Hepatocyte (in vitro differentiated cells): ENCODE results near the gene PRDM16. TPM values are rescaled to one million over a fixed set of nuclear protein-coding genes. Genes with fewer than 3 reads are reported as not detected.
A peak's percentile ranks its signal among the peaks of the same experiment; 100 is the strongest.

Experiments
- DNase-seq: peaks from one replicate; pipeline ENCODE4 v3.0.0-alpha.2; 2016; ENCODE audit warnings: low spot score
- H2AFZ ChIP-seq: fragments of 200-600 bp; sonication (generic); 2 replicates; pipeline ENCODE4 v1.6.0; 2016; ENCODE audit warnings: antibody characterized with exemption, mild to moderate bottlenecking
- H3K27ac ChIP-seq: fragments of 200-600 bp; sonication (generic); 2 replicates; pipeline ENCODE4 v1.5.1; 2016; ENCODE audit warnings: mild to moderate bottlenecking
- H3K27me3 ChIP-seq: fragments of 200-600 bp; sonication (generic); 2 replicates; pipeline ENCODE4 v1.6.1; 2016
- H3K36me3 ChIP-seq: fragments of 200-600 bp; sonication (generic); replicated peaks from 2 replicates; pipeline ENCODE4 v1.5.1; 2016; ENCODE audit warnings: low read depth; ENCODE audit not compliant: insufficient read depth
- H3K4me1 ChIP-seq: fragments of 200-600 bp; sonication (generic); 2 replicates; pipeline ENCODE4 v1.5.1; 2016; ENCODE audit warnings: mild to moderate bottlenecking, moderate library complexity; ENCODE audit not compliant: insufficient read depth
- H3K4me2 ChIP-seq: fragments of 200-600 bp; sonication (generic); 2 replicates; pipeline ENCODE4 v1.6.0; 2016
- H3K4me3 ChIP-seq: fragments of 200-600 bp; sonication (generic); 2 replicates; pipeline ENCODE4 v1.5.1; 2016; ENCODE audit warnings: mild to moderate bottlenecking
- H3K79me2 ChIP-seq: fragments of 200-600 bp; sonication (generic); 2 replicates; pipeline ENCODE4 v1.6.0; 2017; ENCODE audit warnings: mild to moderate bottlenecking
- H3K9me2 ChIP-seq: fragments of 200-600 bp; sonication (generic); replicated peaks from 2 replicates; pipeline ENCODE4 v1.6.0; 2017; ENCODE audit warnings: mild to moderate bottlenecking; ENCODE audit not compliant: insufficient read depth
- H3K9me3 ChIP-seq: fragments of 200-600 bp; sonication (generic); 2 replicates; pipeline ENCODE4 v1.5.1; 2016; ENCODE audit warnings: low read depth, mild to moderate bottlenecking
- H4K20me1 ChIP-seq: fragments of 200-600 bp; sonication (generic); 2 replicates; pipeline ENCODE4 v1.6.0; 2016; ENCODE audit warnings: mild to moderate bottlenecking; ENCODE audit not compliant: insufficient read depth, poor library complexity, severe bottlenecking
- CTCF ChIP-seq: fragments of 200-600 bp; sonication (generic); IDR thresholded peaks from 2 replicates; pipeline ENCODE4 v1.5.1; 2016; ENCODE audit warnings: antibody characterized with exemption, mild to moderate bottlenecking; ENCODE audit not compliant: poor library complexity
- EZH2 ChIP-seq: fragments of 200-600 bp; sonication (generic); IDR thresholded peaks from 2 replicates; pipeline ENCODE4 v1.6.1; 2016; ENCODE audit warnings: antibody characterized with exemption, mild to moderate bottlenecking, borderline replicate concordance
- EZH2phosphoT487 ChIP-seq: fragments of 200-600 bp; sonication (generic); IDR thresholded peaks from one replicate; pipeline ENCODE4 v1.6.1; 2018; ENCODE audit warnings: antibody characterized with exemption, mild to moderate bottlenecking, low read depth, moderate library complexity; ENCODE audit not compliant: unreplicated experiment, severe bottlenecking
- WGBS: methylation state at CpG from one replicate; pipeline ENCODE4 v1.1.6; 2016; ENCODE audit warnings: low lambda C conversion rate; ENCODE audit errors: missing lambda C conversion rate; 5-methylcytosine and 5-hydroxymethylcytosine counted together
- polyA plus RNA-seq: library from polyadenylated mRNA; unstranded; fragments of >200 nt; fragmentation: Nextera tagmentation; extraction: Ambion mirVana; gene quantifications from 2 replicates; pipeline ENCODE4 v1.2.1, GENCODE V29; 2016
- total RNA-seq: library from RNA; depleted of rRNA; stranded (reverse); fragments of >200 nt; gene quantifications from 2 replicates; pipeline ENCODE4 v1.2.3, GENCODE V29; 2014

Gene PRDM16
- total and polyA plus RNA-seq, 2 experiments from 2014 or later = 8.1 to 9.9 TPM

- DNase-seq = no peak
- Histone ChIP-seq H4K20me1 (no peaks in the 10 kb centered on the region), H3K9me3 (no peaks in the 10 kb centered on the region), H3K9me2 (no peaks in the 10 kb centered on the region), H3K36me3 (no peaks in the 10 kb centered on the region), H3K27ac (no peak overlapping the region), H3K79me2 (no peaks in the 10 kb centered on the region), H3K4me3 (no peak overlapping the region), H3K27me3 (no peaks in the 10 kb centered on the region), H2AFZ (no peak overlapping the region), H3K4me2 (no peak overlapping the region), H3K4me1 (no peaks in the 10 kb centered on the region)
- 76% methylated on average over 16 of the region's 20 CpGs for WGBS
- TF ChIP-seq EZH2 (no peak), CTCF (no peak), EZH2phosphoT487 (no peak)
Observed at GRCh38 chr1:3481836-3482375, 412.9 kb downstream of the PRDM16 start.

GRCh38 chr1:3482378-3482849, 413.4 kb downstream of the PRDM16 start:
- Histone ChIP-seq H3K27me3 (no peaks in the 10 kb centered on the region), H3K4me2 (no peak overlapping the region), H3K4me3 (no peak overlapping the region), H3K79me2 (no peaks in the 10 kb centered on the region), H3K9me2 (no peaks in the 10 kb centered on the region), H3K27ac (no peak overlapping the region), H3K36me3 (no peaks in the 10 kb centered on the region), H4K20me1 (no peaks in the 10 kb centered on the region), H2AFZ (no peak overlapping the region), H3K4me1 (no peaks in the 10 kb centered on the region), H3K9me3 (no peaks in the 10 kb centered on the region)
- WGBS = 80% methylated on average over 15 of the region's 18 CpGs
- TF ChIP-seq EZH2phosphoT487 = no peak
- no peak for TF ChIP-seq CTCF
- no peak for TF ChIP-seq EZH2
- peak; percentile 66 for DNase-seq

- 87% methylated on average over 9 of the region's 14 CpGs for WGBS
- no peaks in the 10 kb centered on the region for H3K9me2 ChIP-seq
- H2AFZ ChIP-seq = no peak overlapping the region
- H3K27me3 ChIP-seq = no peaks in the 10 kb centered on the region
- H3K36me3 ChIP-seq = no peaks in the 10 kb centered on the region
- H3K4me2 ChIP-seq = no peak overlapping the region
- DNase-seq = no peak
- no peaks in the 10 kb centered on the region for H3K9me3 ChIP-seq
- H3K27ac ChIP-seq = no peak overlapping the region
- no peaks in the 10 kb centered on the region for H3K79me2 ChIP-seq
- no peaks in the 10 kb centered on the region for H4K20me1 ChIP-seq
- TF ChIP-seq EZH2 (no peak), CTCF (no peak)
- no peak overlapping the region for H3K4me3 ChIP-seq
- no peaks in the 10 kb centered on the region for H3K4me1 ChIP-seq
Observed at GRCh38 chr1:3483380-3483779, 414.4 kb downstream of the PRDM16 start.
